HG03469 (cell line): ENCODE data around the gene ZNF816.
A peak's percentile ranks its signal among the peaks of the same experiment; 100 is the strongest.
"Not testable (repeated sequence)": the region's sequence is repeated elsewhere in the genome, so short reads cannot be mapped to it uniquely, and the experiment has no call there.

Experiments used
- ATAC-seq: cut with Tn5 transposase; IDR thresholded peaks from one replicate; pipeline ENCODE4 v1.9.1; 2021; ENCODE audit warnings: mild to moderate bottlenecking, moderate library complexity, moderate number of reproducible peaks; ENCODE audit not compliant: unreplicated experiment

The ZNF816 gene

DNA sequence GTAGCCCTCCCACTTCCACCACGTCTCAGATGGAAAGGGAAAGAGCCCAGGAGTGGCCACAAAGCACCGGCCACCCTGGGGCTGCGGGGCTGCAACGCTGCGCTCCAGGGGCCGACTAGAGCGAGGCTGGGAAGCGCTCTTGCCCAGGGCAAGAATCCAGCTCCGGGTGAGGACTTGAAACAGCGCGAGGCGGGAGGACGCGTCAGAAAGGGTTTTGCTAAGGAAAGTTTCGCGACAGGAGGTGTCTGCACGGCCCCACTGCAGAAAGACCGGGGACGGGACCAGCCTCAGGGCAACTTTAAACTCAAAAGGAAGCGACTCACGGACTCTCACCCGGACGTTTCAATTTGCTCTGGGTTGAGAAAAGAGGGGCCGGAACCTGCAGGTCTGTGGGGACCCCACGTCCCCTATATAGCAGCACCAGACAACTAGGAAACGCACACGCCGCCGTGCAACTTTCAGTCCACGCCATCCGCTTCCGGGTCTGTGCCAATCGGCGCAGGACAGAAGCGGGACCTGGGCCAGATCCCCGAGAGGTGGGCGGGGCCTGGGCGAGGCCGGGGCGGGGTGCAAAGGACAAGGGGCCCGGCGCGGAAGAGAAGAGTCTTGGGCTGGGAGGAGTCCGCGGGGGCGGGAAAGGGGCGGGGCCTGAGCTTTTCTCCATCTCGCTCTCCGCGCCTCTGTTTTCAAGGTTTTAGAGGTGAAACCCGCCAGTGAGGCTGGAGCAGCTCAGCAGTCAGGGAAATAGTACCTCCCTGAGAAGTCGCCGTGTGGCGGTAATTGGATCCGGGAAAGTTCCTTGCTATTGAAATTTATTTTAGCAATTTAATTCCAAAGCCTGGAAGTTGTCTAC lies at the start of gene ZNF816:
TSS of gene ZNF816 (minus strand) at position 488 of the 853 bp plus-strand sequence. CDS start 6,792 bp downstream, outside the sequence.
- ATAC-seq = peak; percentile 85

DNA sequence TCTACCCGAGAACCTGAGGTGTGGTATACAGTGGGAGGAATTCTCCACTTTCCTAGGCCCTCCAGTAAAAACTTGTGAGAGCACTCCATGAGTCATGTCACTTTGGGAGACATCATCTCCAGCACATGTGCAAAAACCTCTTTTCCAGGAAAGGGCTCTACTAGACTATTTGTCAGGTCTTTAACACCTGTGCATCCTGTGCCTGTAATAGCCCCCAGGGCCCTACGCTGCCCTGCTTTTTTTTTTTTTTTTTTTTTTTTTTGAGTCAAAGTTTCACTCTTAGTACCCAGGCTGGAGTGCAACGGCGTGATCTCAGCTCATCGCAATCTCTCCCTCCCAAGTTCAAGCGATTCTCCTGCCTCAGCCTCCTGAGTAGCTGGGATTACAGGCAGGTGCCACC lies 49.3 kb upstream of the ZNF816 start:
- no peak for ATAC-seq

DNA sequence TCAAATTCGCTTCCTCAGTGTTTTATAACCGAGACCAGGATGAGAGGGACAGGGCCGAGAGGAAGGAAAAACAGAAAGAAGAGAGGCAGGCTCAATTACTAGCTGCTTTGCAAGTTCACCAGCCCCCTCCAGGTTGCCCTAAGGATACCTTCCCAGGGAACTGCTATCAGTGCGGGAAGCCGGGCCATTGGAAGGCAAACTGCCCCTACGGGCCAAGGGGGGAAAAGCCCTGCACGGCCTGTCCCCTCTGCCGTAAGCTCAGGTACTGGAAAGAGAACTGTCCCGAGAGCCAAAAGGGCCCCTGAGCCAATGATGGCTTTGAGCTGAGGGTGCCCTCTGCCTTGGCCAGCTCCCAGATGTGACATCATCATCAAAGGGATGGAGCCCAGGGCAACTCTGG lies 47.8 kb upstream of the ZNF816 start:
- ATAC-seq = no peak

DNA sequence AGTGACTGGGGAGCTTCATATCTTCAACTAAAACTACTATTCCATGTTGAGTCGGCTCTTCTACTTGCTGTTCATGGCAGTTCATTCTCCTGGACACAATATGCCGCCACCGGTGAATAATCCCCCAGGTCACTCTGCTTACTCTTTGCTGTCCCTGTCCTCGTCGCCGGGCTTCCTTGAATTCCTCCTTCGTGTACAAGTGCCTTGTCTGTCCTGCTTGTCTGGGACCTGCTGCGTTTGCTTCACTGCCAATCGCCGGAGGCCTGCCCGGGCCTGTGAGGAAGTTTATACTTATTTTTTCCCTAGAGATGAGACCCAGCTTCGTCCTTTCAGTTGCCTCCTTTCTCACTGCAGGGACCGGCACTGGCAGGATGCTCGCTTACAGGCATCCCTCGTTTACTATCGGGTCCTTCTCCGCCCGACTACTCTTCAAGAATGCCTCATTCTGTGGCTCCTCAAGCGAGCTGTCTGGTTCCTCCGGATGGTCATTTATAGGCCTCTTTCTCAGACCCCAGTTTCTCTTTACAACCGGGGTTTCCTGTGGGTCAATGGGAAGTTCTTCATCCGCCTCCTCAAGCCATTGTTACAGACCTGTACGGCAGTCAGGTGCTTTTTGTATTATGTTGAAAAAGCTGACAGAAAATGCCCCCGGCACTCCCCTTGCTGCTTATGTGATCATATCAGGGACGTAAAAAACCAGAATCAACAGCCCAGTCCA lies 45.5 kb upstream of the ZNF816 start:
- ATAC-seq = no peak

DNA sequence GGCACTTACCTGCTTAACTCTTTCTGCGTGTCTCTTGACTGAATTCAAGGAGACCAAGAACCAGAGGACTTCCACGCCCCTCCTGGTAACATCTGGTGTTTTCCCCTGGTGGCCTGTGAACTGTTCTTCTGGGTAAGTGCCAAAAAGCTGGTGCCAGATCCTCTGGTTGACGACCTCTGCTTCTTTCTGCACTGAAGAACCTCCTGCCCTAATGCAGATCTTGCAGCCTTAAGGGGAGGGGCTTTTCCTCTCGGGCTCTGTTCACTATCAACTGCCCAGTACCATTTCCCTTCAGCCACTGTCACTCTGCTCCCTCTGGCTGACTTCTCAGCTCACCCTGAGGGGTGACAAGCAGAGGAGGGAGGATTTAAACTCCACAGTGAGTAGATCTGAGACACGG lies 44.9 kb upstream of the ZNF816 start:
- no peak for ATAC-seq

DNA sequence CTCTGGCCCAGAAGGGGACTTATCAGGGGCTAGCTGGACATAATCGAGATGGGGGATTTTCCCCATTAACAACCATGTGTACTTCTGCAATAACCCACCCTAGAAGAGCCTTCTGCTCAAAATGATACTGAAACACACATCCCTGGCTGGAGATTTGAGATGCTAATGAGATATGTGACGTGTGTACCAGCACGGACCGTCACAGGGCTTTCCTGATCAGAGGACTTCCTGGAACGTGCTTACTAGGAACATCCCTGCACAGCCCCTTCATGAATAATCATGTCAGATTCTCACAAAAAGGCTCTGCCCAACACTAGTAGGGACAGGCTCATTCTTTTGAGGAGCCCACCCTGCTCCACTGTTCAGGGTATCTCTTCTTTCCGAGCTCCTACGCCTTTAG lies 44.5 kb upstream of the ZNF816 start:
- no peak for ATAC-seq

DNA sequence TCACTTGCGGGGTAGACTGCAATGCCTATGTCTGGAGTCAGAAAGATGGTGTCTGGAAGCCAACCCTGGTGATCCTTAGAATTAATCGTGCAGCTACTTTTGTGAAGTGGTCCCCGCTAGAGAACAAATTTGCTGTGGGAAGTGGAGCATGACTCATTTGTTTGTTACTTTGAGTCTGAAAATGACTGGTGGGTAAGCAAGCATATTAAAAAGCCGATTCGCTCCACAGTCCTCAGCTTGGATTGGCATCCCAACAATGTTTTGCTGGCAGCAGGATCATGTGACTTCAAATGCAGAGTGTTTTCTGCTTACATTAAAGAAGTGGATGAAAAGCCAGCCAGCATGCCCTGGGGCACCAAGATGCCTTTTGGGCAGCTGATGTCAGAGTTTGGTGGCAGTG lies 41.6 kb upstream of the ZNF816 start:
- no peak for ATAC-seq

DNA sequence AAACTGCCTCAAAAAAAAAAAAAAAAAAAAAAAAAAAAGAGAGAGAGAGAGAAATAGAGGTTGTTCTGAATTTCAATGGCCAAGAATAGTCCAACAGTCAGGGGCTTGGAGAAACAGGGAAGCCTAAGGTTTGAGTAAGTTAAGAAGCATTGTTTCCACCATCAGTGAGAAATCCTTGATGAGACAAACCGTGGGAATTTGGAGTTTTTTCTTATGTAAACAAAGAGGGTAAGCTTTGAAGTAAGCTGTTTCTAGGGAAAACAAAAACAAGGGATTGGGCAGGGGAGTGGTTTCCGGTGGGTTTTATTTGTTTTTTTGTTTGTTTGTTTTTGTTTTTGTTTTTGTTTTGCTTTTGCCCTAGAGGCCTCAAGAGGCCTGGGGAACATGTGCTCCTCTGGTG lies 39.8 kb upstream of the ZNF816 start:
- no peak for ATAC-seq

DNA sequence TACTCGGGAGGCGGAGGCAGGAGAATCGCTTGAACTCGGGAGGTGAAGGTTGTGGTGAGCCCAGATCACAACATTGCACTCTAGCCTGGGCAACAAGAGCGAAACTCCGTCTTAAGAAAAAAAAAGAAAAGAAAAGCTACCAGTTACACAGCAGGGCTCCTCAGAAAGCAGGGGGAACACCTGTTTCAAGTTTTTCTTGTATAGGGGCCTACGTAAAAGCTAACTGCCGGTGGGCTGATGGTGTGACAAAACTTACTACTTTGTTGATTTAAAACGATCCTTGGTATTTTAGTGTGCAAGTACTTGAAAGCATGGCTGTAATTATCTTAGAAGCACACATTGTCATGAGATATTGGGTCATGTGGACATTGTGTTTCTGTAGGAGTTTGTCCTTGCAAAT lies 35.3 kb upstream of the ZNF816 start:
- ATAC-seq = no peak

DNA sequence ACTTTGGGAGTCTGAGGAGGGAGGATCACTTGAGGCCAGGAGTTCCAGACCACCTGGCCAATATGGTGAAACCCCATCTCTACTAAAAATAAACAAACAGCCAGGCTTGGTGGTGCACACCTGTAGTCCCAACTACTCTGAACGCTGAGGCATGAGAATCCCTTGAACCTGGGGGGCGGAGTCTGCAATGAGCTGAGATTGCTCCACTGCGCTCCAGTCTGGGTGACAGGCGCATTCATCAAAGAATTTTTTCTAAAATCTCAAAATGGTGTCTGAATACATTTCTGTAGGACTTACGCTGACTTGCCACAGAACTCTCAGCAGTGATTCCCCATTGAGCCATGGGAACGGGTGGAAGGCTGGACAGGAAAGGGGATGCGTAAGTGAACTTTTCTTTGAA lies 33.0 kb upstream of the ZNF816 start:
- ATAC-seq = no peak

DNA sequence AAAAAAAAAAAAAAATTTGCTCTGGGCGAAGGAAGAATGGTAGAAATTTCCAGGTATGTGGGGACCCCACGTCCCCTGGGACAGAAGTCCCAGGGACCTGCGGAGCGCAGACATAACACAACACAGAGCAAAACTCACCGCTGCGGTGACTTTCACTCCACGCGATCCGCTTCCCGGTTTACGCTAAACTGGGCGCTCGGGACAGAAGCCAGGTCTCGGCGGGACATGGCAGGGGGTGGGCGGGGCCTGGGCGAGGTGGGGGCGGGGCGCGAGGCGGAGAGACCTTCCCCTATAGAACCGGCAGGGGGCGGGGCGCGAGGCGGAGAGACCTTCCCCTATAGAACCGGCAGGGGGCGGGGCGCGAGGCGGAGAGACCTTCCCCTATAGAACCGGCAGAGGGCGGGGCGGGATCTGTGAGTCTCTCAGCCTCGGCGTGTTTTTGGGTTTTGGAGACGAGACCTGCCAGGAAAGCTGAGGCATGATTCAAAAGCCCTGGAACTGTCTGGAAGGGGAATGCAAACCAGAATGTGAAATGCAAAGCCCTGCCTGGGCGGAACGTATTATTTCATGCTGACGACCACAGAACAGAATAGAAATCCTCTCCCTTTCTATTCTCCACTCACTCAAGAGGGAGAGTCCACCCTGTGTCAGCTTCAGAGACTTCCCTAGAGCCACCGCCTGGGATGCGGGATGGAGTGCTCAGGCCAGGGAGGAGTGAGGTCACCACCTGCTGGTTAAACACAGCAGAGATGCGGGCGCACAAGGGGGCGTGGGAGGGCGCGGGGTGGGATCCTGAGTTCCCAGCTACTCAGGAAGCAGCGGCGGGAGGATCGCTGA lies 30.9 kb upstream of the ZNF816 start:
- ATAC-seq = no peak

DNA sequence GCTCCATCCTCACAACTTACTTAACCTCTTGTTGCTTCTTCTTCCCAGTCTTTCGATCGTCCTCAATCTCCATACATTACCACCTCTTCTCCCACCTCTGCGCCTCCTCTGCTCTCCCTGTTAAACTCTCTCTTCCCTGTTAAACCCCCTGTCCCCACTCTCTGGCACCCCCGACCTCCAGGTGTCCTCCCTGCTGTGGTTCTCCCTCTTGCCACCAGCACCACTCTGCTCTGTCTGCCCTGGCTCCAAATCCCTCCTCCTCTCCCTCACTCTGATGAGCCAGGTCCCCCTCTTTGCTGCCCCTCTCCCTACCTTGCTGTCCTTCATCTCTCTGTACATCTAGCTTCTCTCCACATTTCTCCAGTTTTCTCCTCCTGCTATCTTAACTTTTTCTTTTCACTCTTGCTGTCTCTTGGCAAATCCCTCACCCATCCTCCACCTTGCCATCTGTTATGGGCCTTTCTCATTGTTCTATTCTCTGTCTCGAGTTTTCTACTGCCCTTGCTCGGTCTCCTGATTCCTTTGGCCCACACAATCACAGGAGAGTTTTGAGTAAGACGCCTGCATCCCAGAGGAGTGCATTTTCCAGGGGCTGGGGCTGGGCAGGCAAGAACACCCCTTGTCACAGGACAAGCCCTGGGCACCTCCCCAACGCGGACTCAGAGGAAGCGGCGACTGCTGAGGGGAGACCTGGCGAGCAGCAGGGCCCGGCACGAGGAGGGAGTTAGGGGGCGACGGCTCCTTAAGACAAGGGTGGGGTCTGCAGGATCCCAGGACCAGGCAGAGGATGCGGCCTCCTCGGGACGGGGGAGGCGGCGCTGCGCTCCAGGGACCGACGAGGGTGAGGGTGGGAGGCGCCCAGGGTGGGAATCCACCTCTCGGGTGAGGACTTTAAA lies 29.7 kb upstream of the ZNF816 start:
- ATAC-seq = no peak

DNA sequence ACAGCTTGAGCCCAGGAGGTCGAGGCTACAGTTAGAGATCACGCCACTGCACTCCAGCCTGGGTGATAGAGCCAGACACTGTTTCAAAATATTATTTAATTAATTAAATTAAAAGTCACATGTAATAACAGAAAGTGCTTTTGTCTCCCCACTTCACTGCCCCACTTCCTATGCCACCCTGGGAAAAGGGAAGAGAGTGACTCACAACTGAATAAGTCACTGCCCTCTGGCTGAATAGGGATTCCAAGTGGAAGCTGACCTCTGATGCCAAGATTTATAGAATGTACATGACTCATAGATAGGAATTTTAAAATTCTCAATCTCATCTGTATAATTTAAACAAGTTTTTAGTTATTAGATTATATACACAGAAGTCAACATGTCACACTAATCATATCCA lies 28.8 kb upstream of the ZNF816 start:
- no peak for ATAC-seq

DNA sequence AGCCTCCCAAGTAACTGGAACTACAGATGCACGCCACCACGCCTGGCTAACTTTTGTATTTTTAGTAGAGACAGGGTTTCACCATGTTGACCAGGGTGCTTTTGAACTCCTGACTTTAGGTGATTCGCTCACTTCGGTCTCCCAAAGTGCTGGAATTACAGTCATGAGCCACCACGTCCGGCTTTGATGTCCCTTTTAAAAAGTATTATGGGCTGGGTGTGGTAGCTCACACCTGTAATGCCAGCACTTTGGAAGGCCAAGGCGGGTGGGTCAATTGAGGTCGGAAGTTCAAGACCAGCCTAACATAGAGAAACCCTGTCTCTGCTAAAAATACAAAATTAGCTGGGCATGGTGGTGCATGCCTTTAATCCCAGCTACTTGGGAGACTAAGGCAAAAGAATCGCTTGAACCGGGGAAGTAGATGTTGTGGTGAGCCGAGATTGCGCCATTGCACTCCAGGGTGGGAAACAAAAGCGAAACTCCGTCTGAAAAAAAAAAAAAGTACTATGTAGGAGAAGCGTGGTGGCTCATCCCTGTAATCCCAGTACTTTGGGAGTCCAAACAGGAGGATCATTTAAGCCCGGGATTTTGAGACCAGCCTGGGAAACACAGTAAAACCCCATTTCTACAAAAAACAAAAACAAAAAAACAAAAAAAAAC lies 28.2 kb upstream of the ZNF816 start:
- ATAC-seq = no peak

DNA sequence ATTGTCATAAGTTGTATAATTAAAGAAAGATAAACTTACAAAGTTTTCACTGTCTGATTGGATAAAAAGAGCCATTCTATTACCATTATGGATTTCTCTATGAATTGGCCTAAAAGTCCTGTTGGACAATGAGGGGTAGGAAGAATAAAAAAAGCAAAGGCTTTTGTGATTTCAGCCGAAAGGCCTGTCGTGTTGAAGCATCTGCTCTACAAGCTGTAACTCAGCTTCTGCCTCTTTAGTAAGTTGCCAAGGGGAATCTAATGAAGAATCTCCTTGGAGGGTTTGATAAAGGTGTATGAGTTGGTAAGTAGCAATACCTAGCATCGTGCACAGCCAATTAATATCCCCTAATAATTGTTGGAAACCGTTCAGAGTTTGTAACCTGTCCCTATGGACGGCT lies 25.8 kb upstream of the ZNF816 start:
- ATAC-seq = no peak

DNA sequence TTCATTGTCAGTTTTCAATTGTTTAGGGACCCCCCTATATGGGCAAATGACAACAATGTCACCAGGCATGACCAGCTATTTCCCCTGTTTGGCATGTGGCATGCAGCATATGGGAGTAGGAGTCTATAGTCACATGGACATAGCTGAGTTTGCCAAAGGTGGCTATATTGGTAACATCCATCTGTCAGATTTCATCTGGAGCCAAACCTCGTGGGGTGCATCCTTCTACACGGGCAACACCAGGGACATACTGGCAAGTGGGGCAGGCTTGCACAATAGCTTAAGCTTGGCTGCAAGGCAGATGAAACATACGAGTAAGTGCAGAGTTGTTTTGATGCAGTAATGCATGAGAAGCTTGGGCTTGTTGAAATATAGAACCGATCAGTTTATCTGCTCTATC lies 24.5 kb upstream of the ZNF816 start:
- ATAC-seq = no peak

DNA sequence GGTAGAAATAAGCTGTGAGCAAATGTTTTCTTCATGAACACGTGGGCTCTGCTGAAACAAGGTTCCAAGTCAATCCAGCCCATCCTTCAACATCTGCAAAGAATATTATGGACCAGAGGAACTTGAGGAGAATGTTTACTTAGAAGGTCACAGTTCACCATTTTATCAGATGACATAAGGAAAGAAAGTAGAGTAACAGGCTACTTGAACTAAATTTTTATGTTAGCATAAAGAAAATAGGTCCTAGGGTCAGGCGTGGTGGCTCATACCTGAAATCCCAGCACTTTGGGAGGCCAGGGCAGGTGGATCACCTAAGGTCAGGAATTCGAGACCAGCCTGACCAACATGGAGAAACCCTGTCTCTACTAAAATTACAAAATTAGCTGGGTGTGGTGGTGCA lies 20.5 kb upstream of the ZNF816 start:
- ATAC-seq = not testable (repeated sequence)

DNA sequence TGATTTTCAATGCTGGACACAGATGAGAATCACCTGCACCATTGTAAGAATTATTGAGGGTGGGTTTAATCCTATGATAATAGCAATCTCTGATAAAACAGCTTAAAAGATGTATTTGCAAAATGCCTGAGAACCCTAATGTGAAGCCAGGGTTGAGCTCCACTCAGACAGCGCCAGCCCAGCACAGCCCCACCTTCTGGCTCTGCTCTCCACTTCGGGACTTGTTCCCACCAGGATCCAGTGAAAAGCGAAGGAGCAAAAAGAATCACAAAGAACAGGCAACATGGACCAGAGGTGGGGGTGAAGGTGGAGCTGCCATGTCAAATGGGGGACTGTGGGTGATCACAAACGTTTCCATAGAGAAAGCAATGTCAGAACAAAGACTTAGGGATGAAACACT lies 18.6 kb upstream of the ZNF816 start:
- ATAC-seq = no peak

DNA sequence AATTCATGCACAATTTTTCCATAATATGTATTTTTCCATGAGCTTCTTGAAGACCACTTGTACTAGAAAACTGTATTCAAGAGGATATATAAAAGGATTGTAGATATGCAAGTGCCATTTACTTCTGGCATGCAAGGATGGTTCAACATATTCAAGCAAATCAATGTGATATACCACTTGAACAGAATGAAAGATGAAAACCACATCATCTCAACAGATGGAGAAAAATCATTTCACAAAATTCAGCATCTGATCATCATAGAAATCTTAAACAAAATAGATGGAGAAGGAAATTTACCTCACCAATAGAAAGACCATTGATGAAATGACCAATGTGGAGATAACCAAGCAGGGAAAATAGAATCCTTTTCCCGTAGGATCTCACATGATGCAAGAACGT lies 5.1 kb upstream of the ZNF816 start:
- no peak for ATAC-seq

DNA sequence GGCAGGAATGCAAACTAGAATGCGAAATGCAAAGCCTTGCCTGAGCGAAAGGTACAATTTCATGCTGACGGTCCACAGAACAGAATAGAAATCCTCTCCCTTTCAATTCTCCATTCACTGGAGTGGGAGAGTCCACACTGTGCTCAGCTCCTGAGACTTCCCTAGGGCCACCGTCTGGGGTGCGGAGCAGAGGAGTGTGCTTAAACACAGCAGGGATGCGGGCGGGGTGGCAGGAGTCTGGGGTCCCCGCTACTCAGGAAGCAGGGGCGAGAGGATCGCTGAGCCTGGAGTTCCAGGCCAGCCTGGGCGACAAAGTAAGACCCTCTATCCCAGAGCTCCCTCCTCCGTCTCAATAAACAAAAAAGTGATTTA lies 552 bp upstream of the ZNF816 start:
- no peak for ATAC-seq
